H9 (cell line): ENCODE results near the gene MAST4. TPM values are rescaled to one million over a fixed set of nuclear protein-coding genes. Genes with fewer than 3 reads are reported as not detected.

Source experiments
- DNase-seq: peaks from one replicate; pipeline ENCODE4 v3.0.0-alpha.2; 2017
- H2AFZ ChIP-seq: one replicate; pipeline ENCODE4 v1.6.1; 2013; ENCODE audit warnings: mild to moderate bottlenecking, low read length, control low read depth, moderate library complexity
- H2AK5ac ChIP-seq: 2 replicates; pipeline ENCODE4 v1.6.1; 2013; ENCODE audit warnings: low read length, control low read depth, mixed read lengths; ENCODE audit not compliant: insufficient read length
- H2BK120ac ChIP-seq: one replicate; pipeline ENCODE4 v1.6.1; 2013; ENCODE audit warnings: low read depth, mild to moderate bottlenecking, low read length, control low read depth, inconsistent platforms; ENCODE audit not compliant: poor library complexity, severe bottlenecking
- H2BK12ac ChIP-seq: 2 replicates; pipeline ENCODE4 v1.6.1; 2013; ENCODE audit warnings: low read length, control low read depth, mixed read lengths, low read depth; ENCODE audit not compliant: insufficient read length
- H2BK15ac ChIP-seq: 2 replicates; pipeline ENCODE4 v1.6.1; 2013; ENCODE audit warnings: low read depth, low read length, control low read depth
- H2BK20ac ChIP-seq: one replicate; pipeline ENCODE4 v1.6.1; 2013; ENCODE audit warnings: low read depth, mild to moderate bottlenecking, low read length, control low read depth, inconsistent platforms; ENCODE audit not compliant: poor library complexity, severe bottlenecking
- H2BK5ac ChIP-seq: 2 replicates; pipeline ENCODE4 v1.6.1; 2013; ENCODE audit warnings: low read length, control low read depth, mixed read lengths; ENCODE audit not compliant: insufficient read length
- H3K14ac ChIP-seq: 2 replicates; pipeline ENCODE4 v1.6.1; 2013; ENCODE audit warnings: low read length, control low read depth; ENCODE audit not compliant: insufficient read depth
- H3K18ac ChIP-seq: 2 replicates; pipeline ENCODE4 v1.6.1; 2013; ENCODE audit warnings: low read depth, mild to moderate bottlenecking, mixed read lengths, low read length, control low read depth; ENCODE audit not compliant: insufficient read length
- H3K23ac ChIP-seq: 2 replicates; pipeline ENCODE4 v1.6.1; 2013; ENCODE audit warnings: low read length, control low read depth, mixed read lengths, low read depth; ENCODE audit not compliant: insufficient read length
- H3K23me2 ChIP-seq: 2 replicates; pipeline ENCODE4 v1.6.1; 2013; ENCODE audit warnings: low read depth, mild to moderate bottlenecking, mixed read lengths, low read length, control low read depth; ENCODE audit not compliant: insufficient read length, poor library complexity, severe bottlenecking
- H3K27ac ChIP-seq: 2 replicates; pipeline ENCODE4 v1.5.1; 2013; ENCODE audit warnings: low read length, control low read depth, mixed read lengths, low read depth; ENCODE audit not compliant: insufficient read length
- H3K27me3 ChIP-seq: 2 replicates; pipeline ENCODE4 v1.6.1; 2013; ENCODE audit warnings: low read length, control low read depth, inconsistent platforms; ENCODE audit not compliant: insufficient read depth
- H3K4ac ChIP-seq: 2 replicates; pipeline ENCODE4 v1.6.1; 2013; ENCODE audit warnings: low read depth, mild to moderate bottlenecking, control low read depth, inconsistent platforms, low read length, moderate library complexity
- H3K4me1 ChIP-seq: 2 replicates; pipeline ENCODE4 v1.6.1; 2013; ENCODE audit warnings: low read length, control low read depth, inconsistent platforms; ENCODE audit not compliant: insufficient read depth
- H3K4me2 ChIP-seq: 2 replicates; pipeline ENCODE4 v1.6.1; 2013; ENCODE audit warnings: low read length, control low read depth, mixed read lengths; ENCODE audit not compliant: insufficient read length, insufficient read depth
- H3K56ac ChIP-seq: 2 replicates; pipeline ENCODE4 v1.6.1; 2013; ENCODE audit warnings: low read depth, mild to moderate bottlenecking, mixed read lengths, low read length, control low read depth; ENCODE audit not compliant: insufficient read length
- H3K79me1 ChIP-seq: 2 replicates; pipeline ENCODE4 v1.6.1; 2013; ENCODE audit warnings: low read depth, mild to moderate bottlenecking, moderate library complexity, low read length, control low read depth, inconsistent platforms; ENCODE audit not compliant: insufficient read depth, poor library complexity, severe bottlenecking
- H3K79me2 ChIP-seq: 2 replicates; pipeline ENCODE4 v1.6.1; 2013; ENCODE audit warnings: low read length, control low read depth, inconsistent platforms; ENCODE audit not compliant: insufficient read depth
- H3K9ac ChIP-seq: 2 replicates; pipeline ENCODE4 v1.6.1; 2013; ENCODE audit warnings: low read length, control low read depth, mixed read lengths; ENCODE audit not compliant: insufficient read length; ENCODE audit errors: extremely low read depth
- H3K9me3 ChIP-seq: one replicate; pipeline ENCODE4 v1.6.1; 2013; ENCODE audit warnings: low read depth, low read length, inconsistent platforms; ENCODE audit not compliant: control insufficient read depth
- H3T11ph ChIP-seq: one replicate; pipeline ENCODE4 v1.6.1; 2013; ENCODE audit warnings: mild to moderate bottlenecking, low read length, control low read depth, inconsistent platforms
- H4K20me1 ChIP-seq: one replicate; pipeline ENCODE4 v1.6.1; 2013; ENCODE audit not compliant: control insufficient read depth, insufficient read length, insufficient read depth
- H4K5ac ChIP-seq: 2 replicates; pipeline ENCODE4 v1.6.1; 2013; ENCODE audit warnings: low read depth, mild to moderate bottlenecking, mixed read lengths, low read length, control low read depth; ENCODE audit not compliant: insufficient read length
- H4K8ac ChIP-seq: replicated peaks from 2 replicates; pipeline ENCODE4 v1.6.1; 2013; ENCODE audit warnings: low read length, control low read depth, mixed read lengths, low read depth; ENCODE audit not compliant: insufficient read length
- H4K91ac ChIP-seq: 2 replicates; pipeline ENCODE4 v1.6.1; 2013; ENCODE audit warnings: low read depth, mild to moderate bottlenecking, moderate library complexity, mixed read lengths, low read length, control low read depth; ENCODE audit not compliant: insufficient read length
- H3K27ac Mint-ChIP-seq, 3 experiments: 2 replicates in 2 of 3; 3 replicates in 1 of 3; pipeline ENCODE4 v1.8.0; 2020 to 2021; ENCODE audit warnings: mixed read lengths in 3 of 3, mild to moderate bottlenecking in 1 of 3, moderate library complexity in 1 of 3
- H3K27me3 Mint-ChIP-seq: 2 replicates; pipeline ENCODE4 v1.8.0; 2021; ENCODE audit warnings: low read depth, mild to moderate bottlenecking, moderate library complexity, mixed read lengths
- H3K36me3 Mint-ChIP-seq, 3 experiments: 2 replicates in 2 of 3; 3 replicates in 1 of 3; pipeline ENCODE4 v1.8.0; 2020 to 2021; ENCODE audit warnings: low read depth in 3 of 3, mixed read lengths in 3 of 3; ENCODE audit not compliant: insufficient read depth in 1 of 3
- H3K4me1 Mint-ChIP-seq, 2 experiments: 2 replicates each; pipeline ENCODE4 v1.8.0; 2020; ENCODE audit warnings: mixed read lengths in 2 of 2
- H3K4me3 Mint-ChIP-seq, 2 experiments: 2 replicates in 1 of 2; 3 replicates in 1 of 2; pipeline ENCODE4 v1.8.0; 2020 to 2021; ENCODE audit warnings: mild to moderate bottlenecking in 2 of 2, mixed read lengths in 2 of 2, moderate library complexity in 1 of 2
- H3K9me3 Mint-ChIP-seq, 2 experiments: 2 replicates in 1 of 2; 3 replicates in 1 of 2; pipeline ENCODE4 v1.8.0; 2020; ENCODE audit warnings: mild to moderate bottlenecking in 2 of 2, mixed read lengths in 2 of 2, moderate library complexity in 1 of 2
- CTCF ChIP-seq: fragments of 200-600 bp; sonication (generic); conservative IDR thresholded peaks from 3 replicates; pipeline ENCODE4 v1.8.0; 2021; ENCODE audit warnings: antibody characterized with exemption, mild to moderate bottlenecking
- WGBS: extraction: QIAGEN DNeasy Blood & Tissue Kit; methylation state at CpG from one replicate; pipeline ENCODE4 v1.1.7; 2013; ENCODE audit warnings: missing lambda C conversion rate, low lambda C conversion rate, mixed read lengths; ENCODE audit not compliant: insufficient read length; ENCODE audit errors: extremely low coverage; 5-methylcytosine and 5-hydroxymethylcytosine counted together
- total RNA-seq: library from RNA; stranded (reverse); gene quantifications from 2 replicates; pipeline ENCODE4 v1.2.1, GENCODE V29; 2021

The MAST4 gene
- total RNA-seq, 1 experiment from 2014 or later, result 3.7 TPM

- H3K9me3 ChIP-seq, result no peaks in the 10 kb centered on the region
- no peak for TF ChIP-seq CTCF
- H3K27me3 Mint-ChIP-seq, result peaks cover 89% of the 10 kb centered on the region
Measured at GRCh38 chr5:66710557-66711088, 114.4 kb downstream of the MAST4 start.

More at GRCh38 chr5:66710557-66711088, 114.4 kb downstream of the MAST4 start:
- H3K4me1 ChIP-seq, result 0 out of 2 replicates have a peak, but pooled peaks cover 3% of the 10 kb centered on the region
- H3K9ac ChIP-seq, result no peak overlapping the region
- H2AK5ac ChIP-seq, result no peak overlapping the region
- H2BK5ac ChIP-seq, result no peak overlapping the region
- no peak overlapping the region for H4K5ac ChIP-seq
- no peaks in the 10 kb centered on the region for H4K20me1 ChIP-seq
- H2BK120ac ChIP-seq, result no peak overlapping the region
- no peak overlapping the region for H4K8ac ChIP-seq
- no peak for DNase-seq
- H3K23ac ChIP-seq, result no peak overlapping the region
- no peaks in the 10 kb centered on the region for H3K79me1 ChIP-seq
- H3K79me2 ChIP-seq, result no peaks in the 10 kb centered on the region
- H3K27ac ChIP-seq, result no peak overlapping the region
- Mint-ChIP-seq H3K4me3 (no peak overlapping the region), H3K9me3 (peaks cover 5 to 12% of the 10 kb centered on the region in 2 experiments; a peak in 4 of 5 replicates), H3K4me1 (no peaks in the 10 kb centered on the region), H3K27ac (no peak overlapping the region), H3K36me3 (0 out of 7 replicates have a peak, but pooled peaks cover 0 to 2% (median 0%) of the 10 kb centered on the region in 3 experiments)
- no peak overlapping the region for H3K4me2 ChIP-seq
- no CpG with 5 or more reads among the region's 5 CpGs for WGBS
- H2BK20ac ChIP-seq, result no peak overlapping the region
- H3K27me3 ChIP-seq, result peaks cover 18% of the 10 kb centered on the region; the same call in 1 of the 2 replicates
- no peak overlapping the region for H3K56ac ChIP-seq
- no peak overlapping the region for H2BK15ac ChIP-seq
- no peaks in the 10 kb centered on the region for H3K23me2 ChIP-seq
- H3K18ac ChIP-seq, result no peak overlapping the region
- H2AFZ ChIP-seq, result no peak overlapping the region
- no peak overlapping the region for H4K91ac ChIP-seq
- H3T11ph ChIP-seq, result no peak overlapping the region
- H3K14ac ChIP-seq, result no peak overlapping the region
- no peak overlapping the region for H3K4ac ChIP-seq
- no peak overlapping the region for H2BK12ac ChIP-seq
